Measurements from ENCODE around the gene ALX1. TPM values are rescaled to one million over a fixed set of nuclear protein-coding genes. Genes with fewer than 3 reads are reported as not detected.
"Not testable (repeated sequence)": the region's sequence is repeated elsewhere in the genome, so short reads cannot be mapped to it uniquely, and the experiment has no call there.

The ALX1 gene
- total RNA-seq, 2 donors from 2014 or later: not detected

DNA sequence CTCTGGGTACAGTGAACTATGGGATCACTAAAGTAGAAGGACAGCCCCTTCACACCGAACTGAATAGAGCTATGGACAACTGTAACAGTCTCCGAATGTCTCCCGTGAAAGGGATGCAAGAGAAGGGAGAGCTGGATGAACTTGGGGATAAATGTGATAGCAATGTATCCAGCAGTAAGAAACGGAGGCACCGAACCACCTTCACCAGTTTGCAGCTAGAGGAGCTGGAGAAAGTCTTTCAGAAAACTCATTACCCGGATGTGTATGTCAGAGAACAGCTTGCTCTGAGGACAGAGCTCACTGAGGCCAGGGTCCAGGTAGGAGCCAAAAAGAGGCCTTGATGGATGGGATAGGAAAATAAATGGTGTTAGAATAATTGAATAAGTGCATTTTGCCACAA is 3.5 kb downstream of the ALX1 start:
- no peak for DNase-seq (ENCODE audit: low spot score)
- intact Hi-C loops (cut with DNase I): no loop called here

DNA sequence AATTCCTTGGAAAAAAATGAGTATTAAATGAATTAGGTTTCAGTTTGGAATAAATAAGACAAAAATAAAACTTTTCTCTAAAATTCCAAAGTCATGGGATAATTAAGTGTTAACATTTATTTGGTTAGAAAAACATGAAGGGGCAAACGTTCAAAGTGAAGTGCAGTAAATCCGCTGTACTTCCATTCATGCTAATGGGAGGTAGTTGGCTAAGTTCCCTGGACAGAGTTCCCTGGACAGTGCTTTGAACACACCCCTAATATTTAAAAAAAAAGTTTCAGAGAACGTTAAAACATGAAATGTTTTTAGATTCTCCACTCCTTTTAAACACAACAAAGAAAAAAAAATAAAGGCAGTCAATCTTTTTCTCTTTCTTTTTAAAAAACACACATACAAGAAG is 16.3 kb downstream of the ALX1 start:
- intact Hi-C loops (cut with DNase I): no loop called here
- DNase-seq (ENCODE audit: low spot score): no peak

DNA sequence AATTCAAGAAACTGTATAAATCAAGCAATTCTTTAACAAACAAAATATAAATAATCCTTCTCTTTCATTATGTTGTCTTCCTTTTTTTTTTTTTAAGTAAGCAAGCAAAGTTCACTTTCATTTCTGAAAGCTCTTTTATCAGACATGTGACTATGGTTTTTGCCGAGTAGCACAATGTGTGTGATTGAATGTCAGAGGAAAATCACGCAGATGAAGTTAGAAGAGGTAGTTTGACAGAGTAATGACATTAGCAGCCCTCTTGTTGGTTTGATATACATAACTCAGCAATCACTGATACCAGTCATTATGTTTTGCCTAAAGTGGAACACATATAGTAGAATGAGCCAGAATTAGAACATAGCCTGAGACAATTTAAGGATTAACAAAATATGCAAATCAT is 19.0 kb downstream of the ALX1 start:
- intact Hi-C loops (cut with DNase I): no loop called here
- DNase-seq (ENCODE audit: low spot score): no peak

DNA sequence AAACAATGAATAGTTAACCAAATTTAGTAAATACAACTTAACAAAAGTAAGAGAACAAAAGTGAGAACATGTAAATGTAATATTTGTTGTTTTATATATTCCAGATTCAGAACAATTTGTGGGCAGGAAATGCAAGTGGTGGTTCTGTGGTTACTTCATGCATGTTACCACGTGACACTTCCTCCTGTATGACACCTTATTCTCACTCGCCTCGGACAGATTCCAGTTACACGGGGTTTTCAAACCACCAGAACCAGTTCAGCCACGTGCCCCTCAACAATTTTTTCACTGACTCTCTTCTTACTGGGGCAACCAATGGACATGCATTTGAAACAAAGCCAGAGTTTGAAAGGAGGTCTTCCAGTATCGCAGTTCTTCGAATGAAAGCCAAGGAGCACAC is 21.0 kb downstream of the ALX1 start:
- DNase-seq (ENCODE audit: low spot score): no peak
- intact Hi-C loops (cut with DNase I): no loop called here

DNA sequence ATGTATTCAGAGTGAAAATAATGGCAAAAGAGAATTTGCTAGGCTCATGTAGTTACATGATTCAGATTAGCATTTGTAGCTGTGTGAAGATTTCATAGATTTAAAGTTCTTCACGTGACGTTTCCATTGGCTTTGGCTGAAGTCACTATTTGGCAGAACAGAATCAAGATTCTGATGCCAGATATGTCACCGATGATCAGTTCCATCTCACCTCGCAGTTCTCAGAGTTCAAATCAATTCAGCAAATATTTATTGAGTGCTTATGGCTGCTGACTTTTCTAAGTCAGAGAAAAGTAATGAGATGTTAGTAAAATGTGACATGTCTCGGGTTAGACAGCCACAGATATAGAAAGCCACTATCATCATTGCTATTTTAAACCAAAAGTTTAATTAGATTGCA is 28.4 kb downstream of the ALX1 start:
- intact Hi-C loops (cut with DNase I): no loop called here
- DNase-seq (ENCODE audit: low spot score): no peak

DNA sequence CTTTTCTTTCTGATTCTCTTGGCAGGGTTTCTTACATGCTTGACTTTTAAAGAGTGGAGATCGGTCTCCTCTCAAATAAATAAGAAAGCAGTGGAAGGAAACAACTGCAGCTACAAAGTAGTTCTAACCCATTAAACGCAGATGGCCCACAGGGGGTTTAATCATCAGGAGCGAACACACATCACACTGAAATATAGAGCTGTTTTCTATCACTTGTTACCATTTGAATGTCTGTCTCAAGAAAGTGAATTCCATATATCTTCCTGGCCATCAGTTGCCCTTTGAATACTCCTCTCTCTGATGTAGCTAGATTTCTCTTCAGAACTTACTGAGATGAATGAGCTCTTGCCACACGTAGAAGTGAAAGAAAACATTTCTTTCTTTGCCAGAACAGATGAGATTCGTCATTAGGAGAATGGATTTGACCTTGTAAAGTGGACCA is 29.1 kb downstream of the ALX1 start:
- DNase-seq (ENCODE audit: low spot score): no peak
- intact Hi-C loops (cut with DNase I): no loop called here

DNA sequence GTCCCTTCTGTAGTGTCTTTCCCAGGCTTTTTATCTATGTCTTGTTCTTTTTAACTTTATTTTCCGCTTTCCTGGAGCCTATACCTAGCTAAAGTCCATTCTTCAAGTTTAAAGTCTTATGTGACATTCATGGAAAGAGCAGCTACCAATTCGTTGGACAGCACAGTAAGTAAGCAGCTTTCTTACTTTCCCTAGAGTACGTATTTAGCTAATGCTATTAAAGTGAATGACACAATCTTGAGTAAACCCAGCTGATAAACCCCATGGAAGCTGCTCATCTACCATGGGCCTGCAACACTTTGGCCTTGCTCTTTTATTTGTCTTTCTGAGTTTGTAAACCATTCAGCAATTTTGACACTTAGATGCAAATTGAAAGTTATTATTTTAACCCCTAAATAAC is 30.0 kb downstream of the ALX1 start:
- DNase-seq (ENCODE audit: low spot score): no peak
- intact Hi-C loops (cut with DNase I): no loop called here

DNA sequence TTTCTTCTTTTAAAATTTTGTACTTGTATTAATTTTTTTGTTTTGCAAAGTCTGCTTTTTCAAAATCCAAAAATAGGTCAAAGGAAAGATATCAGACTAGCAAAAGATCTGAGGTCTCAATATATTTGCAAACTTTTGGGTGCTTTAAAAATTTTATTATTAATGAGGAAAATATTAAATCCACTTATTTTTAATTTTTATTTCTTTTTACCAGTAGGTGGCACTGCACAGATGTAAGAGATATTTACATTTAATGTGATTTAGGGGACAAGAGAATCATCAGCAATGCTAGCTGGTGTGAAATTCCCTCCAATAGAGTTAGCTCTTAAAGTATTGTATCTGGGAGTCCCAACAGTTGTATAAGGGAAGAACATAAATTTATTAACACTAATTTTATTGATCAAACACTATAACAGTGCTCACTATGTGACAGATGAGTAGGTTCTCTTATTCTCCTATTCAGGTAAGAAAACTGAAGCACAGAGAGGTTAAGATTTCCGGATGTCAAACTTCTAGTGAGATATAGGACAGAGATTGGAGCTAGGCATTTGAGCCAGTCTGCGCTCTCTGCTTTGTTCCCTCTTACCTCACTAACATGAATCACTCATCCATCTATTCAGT is 30.5 kb downstream of the ALX1 start:
- no peak for DNase-seq (ENCODE audit: low spot score)
- intact Hi-C loops (cut with DNase I): no loop called here

DNA sequence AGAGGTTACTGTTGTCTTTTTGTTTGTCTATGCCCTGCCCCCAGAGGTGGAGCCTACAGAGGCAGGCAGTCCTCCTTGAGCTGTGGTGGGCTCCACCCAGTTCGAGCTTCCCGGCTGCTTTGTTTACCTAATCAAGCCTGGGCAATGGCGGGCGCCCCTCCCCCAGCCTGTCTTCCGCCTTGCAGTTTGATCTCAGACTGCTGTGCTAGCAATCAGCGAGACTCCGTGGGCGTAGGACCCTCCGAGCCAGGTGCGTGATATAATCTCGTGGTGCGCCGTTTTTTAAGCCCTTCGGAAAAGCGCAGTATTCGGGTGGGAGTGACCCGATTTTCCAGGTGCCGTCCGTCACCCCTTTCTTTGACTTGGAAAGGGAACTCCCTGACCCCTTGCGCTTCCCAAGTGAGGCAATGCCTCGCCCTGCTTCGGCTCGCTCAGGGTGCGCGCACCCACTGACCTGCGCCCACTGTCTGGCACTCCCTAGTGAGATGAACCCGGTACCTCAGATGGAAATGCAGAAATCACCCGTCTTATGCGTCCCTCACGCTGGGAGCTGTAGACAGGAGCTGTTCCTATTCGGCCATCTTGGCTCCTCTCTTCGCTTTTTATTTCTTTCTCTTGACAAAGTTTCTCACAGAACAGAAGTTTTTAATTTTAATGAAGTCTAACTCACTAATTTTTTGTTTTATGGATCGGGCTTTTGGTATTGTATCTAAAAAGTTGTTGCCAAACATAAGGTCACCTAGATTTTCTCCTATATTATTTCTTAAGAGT is 38.0 kb downstream of the ALX1 start:
- intact Hi-C loops (cut with DNase I); DNase-seq (ENCODE audit: low spot score): not testable (repeated sequence)

DNA sequence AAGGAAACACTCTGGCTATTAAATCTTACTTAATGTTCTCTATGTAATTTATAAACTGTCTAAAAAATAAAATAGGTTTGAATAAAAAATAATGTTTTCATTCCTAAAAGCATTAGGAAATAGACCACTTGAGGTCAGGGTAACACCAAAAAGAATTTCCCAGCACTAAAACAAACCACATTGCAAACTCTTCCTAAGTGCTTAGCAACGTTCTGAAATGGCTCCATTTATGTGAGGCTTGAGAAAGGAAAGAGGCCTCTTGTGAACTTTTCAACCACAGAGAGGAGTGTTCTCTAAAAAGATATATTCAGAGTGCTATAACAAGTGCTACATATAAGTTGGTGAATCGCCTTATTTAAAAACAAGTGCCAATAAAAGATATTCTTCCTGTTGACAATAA is 42.7 kb downstream of the ALX1 start:
- intact Hi-C loops (cut with DNase I): no loop called here
- DNase-seq (ENCODE audit: low spot score): no peak

DNA sequence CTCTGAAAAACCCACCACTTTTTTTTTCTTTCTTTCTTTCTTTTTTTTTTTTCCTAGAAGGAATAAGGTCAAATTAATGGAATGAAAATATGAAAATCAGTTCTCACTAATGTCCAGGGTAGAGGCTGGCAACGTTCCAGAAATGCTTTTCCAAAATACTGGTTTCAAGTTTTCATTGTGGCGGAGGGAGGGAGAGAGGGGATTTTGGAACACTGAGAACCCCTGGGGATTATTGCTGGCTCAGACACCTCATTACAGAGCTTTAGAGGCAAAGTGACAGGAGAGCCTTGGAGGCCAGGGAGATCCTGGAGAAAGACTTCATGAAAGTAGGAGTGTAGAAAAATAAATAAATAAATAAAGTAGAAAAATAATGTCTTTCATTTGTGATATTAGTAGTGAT is 45.4 kb downstream of the ALX1 start:
- DNase-seq (ENCODE audit: low spot score): no peak
- intact Hi-C loops (cut with DNase I): no loop called here

DNA sequence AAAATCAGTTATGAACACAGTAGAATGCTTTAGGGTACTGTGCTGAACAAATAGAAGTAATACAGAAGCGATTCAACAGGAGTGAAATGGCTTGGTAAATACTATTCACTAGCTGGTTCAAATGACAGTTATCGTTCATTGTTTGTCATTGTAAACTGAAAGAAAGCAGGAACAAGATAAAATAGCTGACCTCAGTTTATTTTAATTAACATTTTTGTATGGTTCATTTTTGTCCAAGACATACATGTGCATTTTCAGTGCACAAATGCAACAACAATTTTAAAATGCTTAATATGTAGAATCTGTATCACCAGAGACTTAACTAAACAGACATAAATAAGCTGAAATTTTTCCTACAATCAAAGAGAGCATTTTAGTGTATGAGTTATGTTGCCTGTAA is 49.9 kb downstream of the ALX1 start:
- no peak for DNase-seq (ENCODE audit: low spot score)
- intact Hi-C loops (cut with DNase I): no loop called here

DNA sequence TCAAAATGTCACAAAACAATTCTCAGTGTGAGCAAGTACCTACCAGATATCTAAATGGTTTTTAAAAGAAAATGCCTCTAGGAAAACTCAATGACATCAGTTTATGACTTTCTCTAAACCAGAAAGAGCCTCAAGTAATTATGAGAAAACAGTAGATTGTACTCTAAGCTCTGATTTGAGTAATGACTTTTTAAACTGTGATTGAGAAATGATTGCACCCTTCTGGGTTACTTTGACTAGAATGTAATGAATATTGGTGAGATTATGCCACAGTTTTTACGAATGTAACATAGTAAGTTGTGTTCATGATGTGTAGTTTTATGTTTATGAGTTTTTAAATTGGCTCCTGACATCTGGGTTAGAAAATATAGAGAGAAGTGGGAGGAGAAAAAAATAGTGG is 68.8 kb downstream of the ALX1 start:
- no peak for DNase-seq (ENCODE audit: low spot score)
- intact Hi-C loops (cut with DNase I): no loop called here

DNA sequence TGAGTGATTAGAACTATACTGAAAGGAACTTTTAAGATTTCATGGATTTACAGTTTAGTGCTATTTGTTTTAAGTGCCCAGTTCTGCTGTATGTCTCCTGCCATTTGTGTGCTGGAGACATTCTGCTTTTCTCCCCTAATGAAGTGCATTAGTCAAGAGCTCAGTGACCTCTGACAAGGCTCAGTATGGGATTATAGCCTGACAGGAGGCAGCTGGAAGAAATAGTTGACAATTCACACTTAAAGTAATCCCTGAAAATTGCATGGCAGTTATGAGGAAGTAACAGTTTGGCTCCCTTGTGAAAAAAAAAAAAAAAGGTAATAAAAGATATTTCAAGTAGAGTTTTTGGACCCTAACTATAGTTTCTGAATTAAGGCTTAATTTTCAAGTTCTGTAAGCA is 70.3 kb downstream of the ALX1 start:
- intact Hi-C loops (cut with DNase I): no loop called here
- DNase-seq (ENCODE audit: low spot score): no peak

Other genes with a start within 250 kb of the ALX1 start
- not detected for gene TSPAN19, start 243.9 kb upstream of the ALX1 start, total RNA-seq
- under 1 TPM in 1 of 2 donors, not detected in 1; 0.14 TPM for gene LRRIQ1, start 243.9 kb upstream of the ALX1 start, total RNA-seq

All from posterior vena cava (tissue), 2 donors.